OCI-LY7 (cell line): ENCODE results near the gene SCARF2.

Experiments
- CTCF ChIP-seq: fragments of 200-600 bp; sonication (generic); conservative IDR thresholded peaks from 2 replicates; pipeline ENCODE4 v1.5.1; 2014; ENCODE audit warnings: mild to moderate bottlenecking, antibody characterized with exemption, low read length, moderate library complexity, mixed read lengths
- EZH2phosphoT487 ChIP-seq: fragments of 200-600 bp; sonication (generic); IDR thresholded peaks from 2 replicates; pipeline ENCODE4 v1.6.1; 2018; ENCODE audit warnings: low read depth, borderline replicate concordance, mild to moderate bottlenecking, mixed run types, antibody characterized with exemption, low read length, moderate library complexity, mixed read lengths

- TF ChIP-seq EZH2phosphoT487 (no peak), CTCF (no peak)
Measured at GRCh38 chr22:20432244-20432686, 5.4 kb downstream of the SCARF2 start.
